Calu3 (cell line): Measurements from ENCODE around the gene ECEL1. TPM values are rescaled to one million over a fixed set of nuclear protein-coding genes. Genes with fewer than 3 reads are reported as not detected.

ENCODE experiments used
- BruUV-seq: library from RNA; stranded (reverse); fragments of 400-500 nt; replicated peaks from 2 replicates; lab custom pipeline; 2021; lab: Mats Ljungman, UMichigan
- CTCF ChIA-PET: fragments of 300-600 bp; sonication (Branson Sonifier 250); formaldehyde crosslinking; loops from one replicate; lab custom pipeline; 2022; ENCODE audit warnings: antibody characterized with exemption; lab: Charles Lee
- DNase-seq: peaks from one replicate; pipeline ENCODE4 v3.0.0; 2022
- H3K27ac Mint-ChIP-seq: one replicate; pipeline ENCODE4 v1.8.0; 2022; ENCODE audit warnings: mixed read lengths; ENCODE audit not compliant: unreplicated experiment
- H3K27me3 Mint-ChIP-seq: one replicate; pipeline ENCODE4 v1.8.0; 2022; ENCODE audit warnings: mixed read lengths; ENCODE audit not compliant: unreplicated experiment
- H3K36me3 Mint-ChIP-seq: one replicate; pipeline ENCODE4 v1.8.0; 2022; ENCODE audit warnings: mild to moderate bottlenecking, moderate library complexity, mixed read lengths; ENCODE audit not compliant: insufficient read depth, unreplicated experiment
- H3K4me1 Mint-ChIP-seq: one replicate; pipeline ENCODE4 v1.8.0; 2022; ENCODE audit warnings: mild to moderate bottlenecking, low read depth, mixed read lengths; ENCODE audit not compliant: unreplicated experiment
- H3K4me3 Mint-ChIP-seq: one replicate; pipeline ENCODE4 v1.8.0; 2022; ENCODE audit warnings: mild to moderate bottlenecking, low read depth, moderate library complexity, mixed read lengths; ENCODE audit not compliant: unreplicated experiment
- H3K9me3 Mint-ChIP-seq: one replicate; pipeline ENCODE4 v1.8.0; 2022; ENCODE audit warnings: low read depth, mixed read lengths; ENCODE audit not compliant: unreplicated experiment
- intact Hi-C: fragments of 100-400 bp; cut with micrococcal nuclease; formaldehyde crosslinking; loops from one replicate; pipeline ENCODE4 v1.10.0; 2022; ENCODE audit not compliant: unreplicated experiment
- total RNA-seq: library from RNA; stranded (reverse); gene quantifications from 2 replicates; pipeline ENCODE4 v1.2.3, GENCODE V29; 2022
- TF ChIP-seq, protein P1 (sequence below): fragments of 200-600 bp; IDR thresholded peaks from one replicate; pipeline ENCODE4 v1.8.0; 2022; ENCODE audit warnings: antibody characterized with exemption; ENCODE audit not compliant: unreplicated experiment

ECEL1 gene
- total RNA-seq, 1 experiment from 2014 or later = not detected

GRCh38 chr2:232437195-232437571 lies 50.5 kb downstream of the ECEL1 start:
- intact Hi-C loops = no loop called here
- Mint-ChIP-seq H3K9me3 (no peaks in the 10 kb centered on the region), H3K4me1 (no peaks in the 10 kb centered on the region), H3K27me3 (peaks cover 16% of the 10 kb centered on the region), H3K36me3 (no peaks in the 10 kb centered on the region), H3K4me3 (no peak overlapping the region), H3K27ac (no peak overlapping the region)
- CTCF ChIA-PET = interaction anchor here (1.1 kb wide), 1 partner anchor 71 kb away, joined by 3 read pairs; no protein-coding TSS in a partner anchor
- DNase-seq = no peak
- no TSS peak for BruUV-seq
- TF ChIP-seq, protein P1, sequence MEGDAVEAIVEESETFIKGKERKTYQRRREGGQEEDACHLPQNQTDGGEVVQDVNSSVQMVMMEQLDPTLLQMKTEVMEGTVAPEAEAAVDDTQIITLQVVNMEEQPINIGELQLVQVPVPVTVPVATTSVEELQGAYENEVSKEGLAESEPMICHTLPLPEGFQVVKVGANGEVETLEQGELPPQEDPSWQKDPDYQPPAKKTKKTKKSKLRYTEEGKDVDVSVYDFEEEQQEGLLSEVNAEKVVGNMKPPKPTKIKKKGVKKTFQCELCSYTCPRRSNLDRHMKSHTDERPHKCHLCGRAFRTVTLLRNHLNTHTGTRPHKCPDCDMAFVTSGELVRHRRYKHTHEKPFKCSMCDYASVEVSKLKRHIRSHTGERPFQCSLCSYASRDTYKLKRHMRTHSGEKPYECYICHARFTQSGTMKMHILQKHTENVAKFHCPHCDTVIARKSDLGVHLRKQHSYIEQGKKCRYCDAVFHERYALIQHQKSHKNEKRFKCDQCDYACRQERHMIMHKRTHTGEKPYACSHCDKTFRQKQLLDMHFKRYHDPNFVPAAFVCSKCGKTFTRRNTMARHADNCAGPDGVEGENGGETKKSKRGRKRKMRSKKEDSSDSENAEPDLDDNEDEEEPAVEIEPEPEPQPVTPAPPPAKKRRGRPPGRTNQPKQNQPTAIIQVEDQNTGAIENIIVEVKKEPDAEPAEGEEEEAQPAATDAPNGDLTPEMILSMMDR = no peak

- DNase-seq = no peak
- Mint-ChIP-seq H3K36me3 (no peaks in the 10 kb centered on the region), H3K27me3 (peaks cover 15% of the 10 kb centered on the region), H3K27ac (no peak overlapping the region), H3K4me1 (no peaks in the 10 kb centered on the region), H3K4me3 (no peak overlapping the region), H3K9me3 (no peaks in the 10 kb centered on the region)
- BruUV-seq = no TSS peak
- TF ChIP-seq, protein P1 = no peak
- intact Hi-C loops = no loop called here
- CTCF ChIA-PET = interaction anchor here (1.1 kb wide), 1 partner anchor 71 kb away, joined by 3 read pairs; no protein-coding TSS in a partner anchor
These were observed 51.0 kb downstream of the ECEL1 start for GRCh38 chr2:232436381-232437194.

DNA sequence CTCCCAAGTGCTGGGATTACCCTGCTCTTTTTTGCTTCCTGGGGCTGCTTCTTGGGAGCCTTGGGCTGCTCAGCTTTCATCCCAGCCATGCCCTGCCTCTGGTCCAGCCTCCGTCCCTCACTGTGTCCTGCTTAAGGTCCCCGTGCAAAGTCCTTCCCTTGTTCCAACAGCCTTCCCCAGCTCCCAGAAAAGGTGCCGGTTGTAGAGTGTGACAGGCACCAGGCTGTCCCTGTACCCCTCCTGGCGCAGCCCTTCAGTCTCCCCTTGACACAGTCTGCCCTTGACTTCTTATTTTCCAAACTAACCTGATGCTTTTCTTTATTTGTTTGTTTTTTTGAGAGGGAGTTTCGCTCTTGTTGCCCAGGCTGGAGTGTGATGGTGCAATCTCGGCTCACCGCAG lies 51.8 kb downstream of the ECEL1 start:
- no TSS peak for BruUV-seq
- Mint-ChIP-seq H3K36me3 (no peaks in the 10 kb centered on the region), H3K27me3 (peaks cover 7% of the 10 kb centered on the region), H3K9me3 (no peaks in the 10 kb centered on the region), H3K4me3 (no peak overlapping the region), H3K27ac (no peak overlapping the region), H3K4me1 (no peaks in the 10 kb centered on the region)
- DNase-seq = no peak
- TF ChIP-seq, protein P1 = no peak
- CTCF ChIA-PET = no interaction called here
- intact Hi-C loops = no loop called here

DNA sequence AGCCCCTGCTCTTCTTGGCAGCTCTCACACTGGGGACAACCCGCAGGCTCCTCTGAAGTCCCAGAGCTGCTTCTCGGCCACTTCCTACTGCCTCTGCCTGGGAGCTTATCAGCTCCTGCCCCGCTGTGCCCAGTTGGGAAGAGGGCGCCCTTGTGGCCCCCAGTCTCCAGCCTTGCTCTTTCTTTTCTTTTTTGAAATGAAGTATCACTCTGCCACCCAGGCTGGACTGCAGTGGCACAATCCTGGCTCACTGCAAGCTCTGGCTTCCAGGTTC lies 52.3 kb downstream of the ECEL1 start:
- BruUV-seq = no TSS peak
- Mint-ChIP-seq H3K9me3 (no peaks in the 10 kb centered on the region), H3K27ac (no peak overlapping the region), H3K27me3 (peaks cover 2% of the 10 kb centered on the region), H3K36me3 (no peaks in the 10 kb centered on the region), H3K4me3 (no peak overlapping the region), H3K4me1 (no peaks in the 10 kb centered on the region)
- TF ChIP-seq, protein P1 = no peak
- no peak for DNase-seq
- intact Hi-C loops = no loop called here
- CTCF ChIA-PET = no interaction called here
